SK-N-SH treated with all-trans-retinoic acid at 6 μM for 48 hours (cell line): ENCODE data around the gene SLC38A10.

Experiments
- ATAC-seq: fragments of 200-7000 bp; cut with Tn5 transposase; 3 replicates; pipeline ENCODE4 v1.9.1; 2020; ENCODE audit warnings: mild to moderate bottlenecking, moderate library complexity
- ARNTL ChIP-seq: fragments of 450-650 bp; formaldehyde crosslinking; IDR thresholded peaks from 2 replicates; pipeline ENCODE4 v1.5.0; 2020; ENCODE audit warnings: low read depth, mild to moderate bottlenecking, moderate library complexity, borderline replicate concordance
- BACH2 ChIP-seq: fragments of 250-450 bp; sonication (Bioruptor Pico); IDR thresholded peaks from 2 replicates; pipeline ENCODE4 v1.9.0; 2021; ENCODE audit warnings: mild to moderate bottlenecking, borderline replicate concordance
- CREB5 ChIP-seq: fragments of 250-450 bp; sonication (Bioruptor Pico); IDR thresholded peaks from 2 replicates; pipeline ENCODE4 v1.5.1; 2020; ENCODE audit warnings: low read depth, mild to moderate bottlenecking, moderate library complexity
- CSDC2 ChIP-seq: fragments of 250-450 bp; sonication (Bioruptor Pico); IDR thresholded peaks from 2 replicates; pipeline ENCODE4 v1.5.0; 2020; ENCODE audit warnings: mild to moderate bottlenecking, moderate library complexity
- CSRNP3 ChIP-seq: fragments of 250-450 bp; sonication (Bioruptor Pico); IDR thresholded peaks from 2 replicates; pipeline ENCODE4 v1.5.1; 2021; ENCODE audit warnings: mild to moderate bottlenecking, moderate library complexity
- GLIS3 ChIP-seq: fragments of 250-450 bp; sonication (Bioruptor Pico); IDR thresholded peaks from 2 replicates; pipeline ENCODE4 v1.5.0; 2020; ENCODE audit warnings: mild to moderate bottlenecking, moderate library complexity
- ISL1 ChIP-seq: fragments of 250-450 bp; sonication (Bioruptor Pico); IDR thresholded peaks from 2 replicates; pipeline ENCODE4 v2.1.2; 2022; ENCODE audit warnings: mild to moderate bottlenecking, moderate library complexity
- OSR1 ChIP-seq: fragments of 250-450 bp; sonication (Bioruptor Pico); IDR thresholded peaks from 2 replicates; pipeline ENCODE4 v1.8.0; 2022; ENCODE audit warnings: moderate library complexity, mild to moderate bottlenecking, inconsistent platforms
- POU6F1 ChIP-seq: fragments of 250-450 bp; sonication (Bioruptor Pico); IDR thresholded peaks from 2 replicates; pipeline ENCODE4 v1.8.0; 2021; ENCODE audit warnings: low read depth, mild to moderate bottlenecking, moderate library complexity, borderline replicate concordance
- PPARA ChIP-seq: fragments of 250-450 bp; sonication (Bioruptor Pico); IDR thresholded peaks from 2 replicates; pipeline ENCODE4 v1.5.0; 2020; ENCODE audit warnings: mild to moderate bottlenecking, borderline replicate concordance
- RARB ChIP-seq: fragments of 250-450 bp; sonication (Bioruptor Pico); IDR thresholded peaks from 2 replicates; pipeline ENCODE4 v1.8.0; 2021; ENCODE audit warnings: mild to moderate bottlenecking, moderate library complexity
- SNAI2 ChIP-seq: fragments of 250-450 bp; sonication (Bioruptor Pico); IDR thresholded peaks from 2 replicates; pipeline ENCODE4 v1.5.0; 2020; ENCODE audit warnings: mild to moderate bottlenecking, moderate library complexity
- TCF4 ChIP-seq: fragments of 250-450 bp; sonication (Bioruptor Pico); IDR thresholded peaks from 2 replicates; pipeline ENCODE4 v1.8.0; 2021; ENCODE audit warnings: mild to moderate bottlenecking, moderate library complexity, borderline replicate concordance
- TOX ChIP-seq: fragments of 250-450 bp; sonication (Bioruptor Pico); IDR thresholded peaks from 2 replicates; pipeline ENCODE4 v1.8.0; 2021; ENCODE audit warnings: mild to moderate bottlenecking, moderate library complexity, borderline replicate concordance
- ZC3H10 ChIP-seq: fragments of 250-450 bp; sonication (Bioruptor Pico); IDR thresholded peaks from 2 replicates; pipeline ENCODE4 v1.5.1; 2021; ENCODE audit warnings: mild to moderate bottlenecking, moderate library complexity
- ZFP3 ChIP-seq: fragments of 250-450 bp; sonication (Bioruptor Pico); IDR thresholded peaks from 2 replicates; pipeline ENCODE4 v1.5.0; 2020; ENCODE audit warnings: mild to moderate bottlenecking, moderate library complexity
- ZFP30 ChIP-seq: fragments of 450-650 bp; formaldehyde crosslinking; IDR thresholded peaks from 2 replicates; pipeline ENCODE4 v1.5.0; 2022; ENCODE audit warnings: mild to moderate bottlenecking, moderate library complexity
- ZNF565 ChIP-seq: fragments of 450-650 bp; formaldehyde crosslinking; conservative IDR thresholded peaks from 2 replicates; pipeline ENCODE4 v1.5.0; 2020; ENCODE audit warnings: low read depth, mild to moderate bottlenecking, moderate library complexity
- ZNF70 ChIP-seq: fragments of 450-650 bp; formaldehyde crosslinking; IDR thresholded peaks from 2 replicates; pipeline ENCODE4 v1.5.0; 2020; ENCODE audit warnings: mild to moderate bottlenecking, moderate library complexity
- ZNF8 ChIP-seq: fragments of 450-650 bp; formaldehyde crosslinking; IDR thresholded peaks from 2 replicates; pipeline ENCODE4 v1.5.0; 2020; ENCODE audit warnings: mild to moderate bottlenecking, moderate library complexity
- TF ChIP-seq, protein P1 (sequence below): fragments of 250-450 bp; sonication (Bioruptor Pico); IDR thresholded peaks from 2 replicates; pipeline ENCODE4 v1.5.0; 2020; ENCODE audit warnings: mild to moderate bottlenecking, moderate library complexity
- TF ChIP-seq, protein P2 (sequence below): fragments of 250-450 bp; sonication (Bioruptor Pico); IDR thresholded peaks from 2 replicates; pipeline ENCODE4 v1.8.0; 2020; ENCODE audit warnings: mild to moderate bottlenecking, moderate library complexity, borderline replicate concordance

Gene SLC38A10

DNA sequence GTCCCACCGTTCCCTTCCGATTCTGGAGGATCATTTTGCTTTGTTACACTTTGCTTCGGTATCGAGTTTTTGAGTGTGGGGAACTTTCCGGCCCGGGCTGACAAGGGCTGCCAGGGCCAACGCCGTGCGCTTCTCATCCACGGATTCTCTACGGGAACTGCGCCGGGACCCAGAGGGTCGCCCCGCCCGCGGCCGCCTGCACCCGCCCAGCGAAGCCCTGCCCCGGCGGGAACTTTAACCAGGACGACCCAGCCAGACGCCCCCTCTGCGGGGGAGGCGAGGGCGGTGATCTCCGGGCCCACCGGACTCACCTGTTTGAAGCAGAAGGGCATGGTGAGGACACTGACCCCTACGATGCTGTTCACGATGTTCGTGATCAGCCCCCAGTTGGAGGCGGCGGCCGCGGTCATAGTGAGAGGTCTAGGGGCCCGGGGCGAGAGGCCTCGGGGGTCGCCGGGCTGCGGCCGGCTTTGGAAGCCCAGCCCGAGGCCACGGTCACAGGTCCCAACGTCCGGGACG lies 536 bp downstream of the SLC38A10 start:
- peak; percentile 62 for ATAC-seq
- TF ChIP-seq, protein P1, sequence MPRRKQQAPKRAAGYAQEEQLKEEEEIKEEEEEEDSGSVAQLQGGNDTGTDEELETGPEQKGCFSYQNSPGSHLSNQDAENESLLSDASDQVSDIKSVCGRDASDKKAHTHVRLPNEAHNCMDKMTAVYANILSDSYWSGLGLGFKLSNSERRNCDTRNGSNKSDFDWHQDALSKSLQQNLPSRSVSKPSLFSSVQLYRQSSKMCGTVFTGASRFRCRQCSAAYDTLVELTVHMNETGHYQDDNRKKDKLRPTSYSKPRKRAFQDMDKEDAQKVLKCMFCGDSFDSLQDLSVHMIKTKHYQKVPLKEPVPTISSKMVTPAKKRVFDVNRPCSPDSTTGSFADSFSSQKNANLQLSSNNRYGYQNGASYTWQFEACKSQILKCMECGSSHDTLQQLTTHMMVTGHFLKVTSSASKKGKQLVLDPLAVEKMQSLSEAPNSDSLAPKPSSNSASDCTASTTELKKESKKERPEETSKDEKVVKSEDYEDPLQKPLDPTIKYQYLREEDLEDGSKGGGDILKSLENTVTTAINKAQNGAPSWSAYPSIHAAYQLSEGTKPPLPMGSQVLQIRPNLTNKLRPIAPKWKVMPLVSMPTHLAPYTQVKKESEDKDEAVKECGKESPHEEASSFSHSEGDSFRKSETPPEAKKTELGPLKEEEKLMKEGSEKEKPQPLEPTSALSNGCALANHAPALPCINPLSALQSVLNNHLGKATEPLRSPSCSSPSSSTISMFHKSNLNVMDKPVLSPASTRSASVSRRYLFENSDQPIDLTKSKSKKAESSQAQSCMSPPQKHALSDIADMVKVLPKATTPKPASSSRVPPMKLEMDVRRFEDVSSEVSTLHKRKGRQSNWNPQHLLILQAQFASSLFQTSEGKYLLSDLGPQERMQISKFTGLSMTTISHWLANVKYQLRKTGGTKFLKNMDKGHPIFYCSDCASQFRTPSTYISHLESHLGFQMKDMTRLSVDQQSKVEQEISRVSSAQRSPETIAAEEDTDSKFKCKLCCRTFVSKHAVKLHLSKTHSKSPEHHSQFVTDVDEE (CRISPR knock-in tag), result no peak
- TF ChIP-seq CSDC2 (CRISPR knock-in tag) (no peak), TCF4 (CRISPR knock-in tag) (no peak), BACH2 (CRISPR knock-in tag) (no peak), PPARA (CRISPR knock-in tag) (no peak), SNAI2 (no peak), ZC3H10 (no peak), ARNTL (no peak), ZNF8 (CRISPR knock-in tag) (no peak), ZFP30 (CRISPR knock-in tag) (no peak), POU6F1 (CRISPR knock-in tag) (no peak), ZNF565 (no peak), ZFP3 (no peak), GLIS3 (no peak), RARB (no peak), ZNF70 (CRISPR knock-in tag) (no peak), CREB5 (CRISPR knock-in tag) (no peak)
- TF ChIP-seq, protein P2, sequence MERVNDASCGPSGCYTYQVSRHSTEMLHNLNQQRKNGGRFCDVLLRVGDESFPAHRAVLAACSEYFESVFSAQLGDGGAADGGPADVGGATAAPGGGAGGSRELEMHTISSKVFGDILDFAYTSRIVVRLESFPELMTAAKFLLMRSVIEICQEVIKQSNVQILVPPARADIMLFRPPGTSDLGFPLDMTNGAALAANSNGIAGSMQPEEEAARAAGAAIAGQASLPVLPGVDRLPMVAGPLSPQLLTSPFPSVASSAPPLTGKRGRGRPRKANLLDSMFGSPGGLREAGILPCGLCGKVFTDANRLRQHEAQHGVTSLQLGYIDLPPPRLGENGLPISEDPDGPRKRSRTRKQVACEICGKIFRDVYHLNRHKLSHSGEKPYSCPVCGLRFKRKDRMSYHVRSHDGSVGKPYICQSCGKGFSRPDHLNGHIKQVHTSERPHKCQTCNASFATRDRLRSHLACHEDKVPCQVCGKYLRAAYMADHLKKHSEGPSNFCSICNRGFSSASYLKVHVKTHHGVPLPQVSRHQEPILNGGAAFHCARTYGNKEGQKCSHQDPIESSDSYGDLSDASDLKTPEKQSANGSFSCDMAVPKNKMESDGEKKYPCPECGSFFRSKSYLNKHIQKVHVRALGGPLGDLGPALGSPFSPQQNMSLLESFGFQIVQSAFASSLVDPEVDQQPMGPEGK (CRISPR knock-in tag), result no peak; the same call in 1 of the 2 replicates

GRCh38 chr17:81292450-81292849 lies 2.7 kb downstream of the SLC38A10 start:
- ATAC-seq, result no peak
- no peak for TF ChIP-seq CSRNP3
- TF ChIP-seq ZFP3, result no peak
- TF ChIP-seq GLIS3, result no peak

DNA sequence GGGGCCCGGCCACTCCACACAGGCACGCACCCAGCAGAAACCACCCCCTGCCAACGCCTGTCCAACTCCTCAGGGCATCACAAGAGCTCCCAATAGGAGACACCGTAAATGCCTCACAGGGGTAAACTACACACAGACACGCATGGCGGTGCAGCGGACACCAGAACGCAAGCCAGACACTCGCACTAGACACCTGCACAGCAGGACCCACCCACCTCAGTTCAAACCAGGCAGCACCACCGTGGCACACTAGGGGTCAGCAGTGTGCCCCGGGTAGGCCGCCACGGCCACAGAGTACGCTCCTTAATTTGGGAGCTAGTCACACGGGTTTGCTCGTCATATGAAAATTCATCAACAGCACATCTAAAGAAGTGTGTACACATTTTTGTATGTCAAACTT lies 3.4 kb downstream of the SLC38A10 start:
- TF ChIP-seq ZNF565 (no peak), OSR1 (CRISPR knock-in tag) (no peak), ISL1 (no peak), ZFP30 (CRISPR knock-in tag) (no peak), CSRNP3 (no peak), SNAI2 (no peak), ZNF8 (CRISPR knock-in tag) (no peak), TOX (CRISPR knock-in tag) (no peak), BACH2 (CRISPR knock-in tag) (no peak), POU6F1 (CRISPR knock-in tag) (no peak), PPARA (CRISPR knock-in tag) (no peak), CREB5 (CRISPR knock-in tag) (no peak)
- ATAC-seq, result peak; percentile 19; the same call in 2 of the 3 replicates
